Memory B cell (primary cell): ENCODE measurements around the gene VILL.

Experiments used
- ATAC-seq: fragments of 150-1000 bp; cut with Tn5 transposase; 2 replicates; pipeline ENCODE4 v1.10.0; 2021; ENCODE audit warnings: low read depth, mild to moderate bottlenecking, moderate library complexity
- DNase-seq, 2 donors: peaks; one replicate each; pipeline ENCODE4 v3.0.0; 2022; ENCODE audit warnings: low spot score in 2 of 2
- H3K27ac Mint-ChIP-seq: one replicate; pipeline ENCODE4 v1.8.0; 2022; ENCODE audit warnings: mild to moderate bottlenecking, moderate library complexity, mixed read lengths
- H3K27me3 Mint-ChIP-seq: one replicate; pipeline ENCODE4 v1.8.0; 2022; ENCODE audit warnings: mixed read lengths
- H3K36me3 Mint-ChIP-seq: one replicate; pipeline ENCODE4 v1.8.0; 2022; ENCODE audit warnings: mild to moderate bottlenecking, mixed read lengths
- H3K4me1 Mint-ChIP-seq: one replicate; pipeline ENCODE4 v1.8.0; 2022; ENCODE audit warnings: mixed read lengths
- H3K4me3 Mint-ChIP-seq: one replicate; pipeline ENCODE4 v1.8.0; 2022; ENCODE audit warnings: mild to moderate bottlenecking, moderate library complexity, mixed read lengths
- H3K9me3 Mint-ChIP-seq: one replicate; pipeline ENCODE4 v1.8.0; 2022; ENCODE audit warnings: mixed read lengths

VILL gene

DNA sequence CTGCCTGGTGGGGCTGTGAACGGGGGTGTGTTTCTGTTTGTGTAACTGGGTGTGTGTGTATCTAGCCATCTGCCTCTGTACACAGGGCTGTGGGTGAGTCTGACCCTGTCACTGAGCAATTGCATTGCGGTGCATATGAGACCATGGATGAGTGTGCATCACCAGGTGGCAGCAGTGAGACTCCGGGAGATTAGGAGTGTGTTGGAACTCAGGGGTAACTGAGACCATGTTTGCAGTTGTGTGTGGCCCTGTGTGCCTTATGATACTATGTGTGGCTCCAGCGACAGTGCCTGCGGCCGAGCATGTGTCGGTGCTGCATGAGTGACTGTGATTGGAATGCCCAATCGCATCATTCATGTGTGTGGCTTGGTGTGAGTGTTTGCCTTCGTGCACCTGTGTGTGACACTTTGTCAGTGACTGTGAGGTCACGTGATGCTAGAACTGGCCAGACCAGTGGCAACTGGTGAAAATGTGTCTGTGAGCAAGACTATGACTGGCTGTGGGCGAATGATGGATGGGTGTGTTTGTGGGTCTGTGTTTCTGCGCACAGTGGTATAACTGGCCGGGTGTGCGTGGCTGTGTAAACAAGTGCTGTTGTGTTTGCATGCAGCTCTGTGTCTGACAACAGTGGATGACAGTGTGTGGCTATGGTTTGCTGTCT is 14.0 kb downstream of the VILL start:
- H3K36me3 Mint-ChIP-seq = peaks cover 8% of the 10 kb centered on the region
- H3K27me3 Mint-ChIP-seq = no peaks in the 10 kb centered on the region
- DNase-seq = peak in 1 of 2 donors; percentile 27
- peak overlapping the region; percentile 56 for H3K27ac Mint-ChIP-seq
- no peaks in the 10 kb centered on the region for H3K9me3 Mint-ChIP-seq
- ATAC-seq = peak; percentile 80
- H3K4me1 Mint-ChIP-seq = peaks cover 17% of the 10 kb centered on the region
- no peak overlapping the region for H3K4me3 Mint-ChIP-seq

DNA sequence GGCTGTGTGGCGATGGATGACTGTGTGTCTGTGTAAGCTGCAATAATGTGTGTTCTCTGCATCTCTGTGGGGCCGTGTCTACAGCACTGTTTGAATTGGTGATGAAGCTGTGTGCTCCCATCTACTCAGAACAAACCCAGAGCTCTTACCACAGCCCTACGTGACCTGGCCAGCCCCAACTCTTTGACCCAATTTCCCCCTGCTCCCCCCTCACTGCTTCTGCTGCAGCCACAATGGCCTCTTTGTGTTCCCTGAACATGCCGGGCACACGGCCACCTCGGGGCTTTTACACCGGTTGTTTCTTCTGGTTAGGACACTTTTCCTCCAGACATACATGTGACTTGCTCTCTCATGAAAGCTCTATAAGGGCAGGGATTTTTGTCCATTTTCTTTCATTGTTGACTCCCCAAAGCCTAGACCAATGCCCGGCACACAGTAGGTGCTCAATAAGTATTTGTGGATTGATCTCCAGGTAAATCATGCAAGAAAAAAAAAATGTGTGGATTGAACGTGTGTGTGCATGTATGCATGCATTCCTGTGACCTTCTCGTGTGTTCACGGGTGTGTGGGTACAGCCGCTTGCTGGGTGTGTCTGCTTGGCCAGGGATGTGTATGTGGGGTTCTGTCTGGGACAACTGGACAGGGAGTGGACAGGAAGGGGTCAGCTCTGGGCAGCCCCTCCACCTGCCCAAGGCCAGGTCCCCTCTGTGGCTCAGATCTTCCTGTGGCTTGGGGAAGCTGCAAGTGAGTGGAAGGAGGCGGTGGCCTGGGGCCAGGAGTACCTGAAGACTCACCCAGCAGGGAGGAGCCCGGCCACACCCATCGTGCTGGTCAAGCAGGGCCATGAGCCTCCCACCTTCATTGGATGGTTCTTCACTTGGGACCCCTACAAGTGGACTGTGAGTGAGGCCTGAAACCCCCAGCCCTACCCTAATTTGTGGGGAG is 14.8 kb downstream of the VILL start:
- H3K4me1 Mint-ChIP-seq = peaks cover 18% of the 10 kb centered on the region
- H3K4me3 Mint-ChIP-seq = no peak overlapping the region
- H3K27ac Mint-ChIP-seq = no peak overlapping the region
- no peaks in the 10 kb centered on the region for H3K9me3 Mint-ChIP-seq
- ATAC-seq (no peak), DNase-seq (no peak)
- peaks cover 2% of the 10 kb centered on the region for H3K36me3 Mint-ChIP-seq
- no peaks in the 10 kb centered on the region for H3K27me3 Mint-ChIP-seq

DNA sequence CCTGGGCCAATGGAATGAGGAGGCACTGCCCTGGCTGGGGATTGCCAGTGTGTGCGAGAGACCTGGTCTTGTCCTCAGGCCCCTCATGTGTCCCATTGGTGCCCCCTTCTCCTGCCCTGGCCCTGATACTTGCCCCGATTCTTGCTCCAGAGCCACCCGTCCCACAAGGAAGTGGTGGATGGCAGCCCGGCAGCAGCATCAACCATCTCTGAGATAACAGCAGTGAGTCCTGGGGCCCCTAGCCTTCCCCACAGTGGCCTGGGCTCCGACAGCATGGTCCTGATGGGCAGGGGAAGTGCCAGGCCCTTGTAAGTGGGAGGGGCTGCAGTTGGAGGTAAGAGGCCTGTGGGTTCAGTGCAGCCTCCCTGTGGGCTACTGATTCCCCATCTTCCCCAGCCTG is 15.4 kb downstream of the VILL start:
- peaks cover 18% of the 10 kb centered on the region for H3K4me1 Mint-ChIP-seq
- no peak overlapping the region for H3K4me3 Mint-ChIP-seq
- no peaks in the 10 kb centered on the region for H3K9me3 Mint-ChIP-seq
- ATAC-seq (no peak), DNase-seq (no peak)
- no peak overlapping the region for H3K27ac Mint-ChIP-seq
- peaks cover 2% of the 10 kb centered on the region for H3K36me3 Mint-ChIP-seq
- H3K27me3 Mint-ChIP-seq = no peaks in the 10 kb centered on the region

DNA sequence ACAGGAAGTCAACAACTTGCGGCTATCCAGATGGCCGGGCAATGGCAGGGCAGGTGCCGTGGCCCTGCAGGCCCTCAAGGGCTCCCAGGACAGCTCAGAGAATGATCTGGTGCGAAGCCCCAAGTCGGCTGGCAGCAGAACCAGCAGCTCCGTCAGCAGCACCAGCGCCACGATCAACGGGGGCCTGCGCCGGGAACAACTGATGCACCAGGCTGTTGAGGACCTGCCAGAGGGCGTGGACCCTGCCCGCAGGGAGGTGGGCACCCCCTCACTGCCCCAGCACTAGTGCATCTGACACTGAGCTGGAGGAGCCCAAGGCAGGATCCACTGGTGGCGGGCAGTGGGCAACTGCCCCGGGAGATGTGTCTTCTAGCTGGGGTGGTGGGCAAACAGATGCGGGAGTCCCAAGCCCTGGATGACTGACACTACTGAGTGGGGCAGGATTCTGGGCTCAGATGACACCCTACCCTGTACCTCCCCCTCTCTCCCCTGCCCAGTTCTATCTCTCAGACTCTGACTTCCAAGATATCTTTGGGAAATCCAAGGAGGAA is 15.9 kb downstream of the VILL start:
- no peaks in the 10 kb centered on the region for H3K27me3 Mint-ChIP-seq

DNA sequence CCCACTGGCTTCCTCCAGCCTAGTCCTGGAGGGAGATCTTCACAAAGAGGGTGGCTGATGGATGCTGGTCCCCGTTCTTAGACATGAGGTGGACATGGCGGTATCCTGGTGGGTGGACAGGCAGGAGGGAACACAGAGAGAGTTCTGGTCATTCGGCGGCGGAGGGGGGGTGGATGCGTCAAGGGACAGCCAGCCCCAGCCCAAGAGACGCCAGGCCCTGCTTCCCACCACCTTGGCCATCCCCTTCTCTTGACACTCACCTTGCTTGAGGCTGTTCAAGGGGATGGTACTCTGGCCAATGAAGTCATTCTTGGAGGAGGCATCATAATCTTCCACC is 17.1 kb downstream of the VILL start:
- peaks cover 18% of the 10 kb centered on the region for H3K4me1 Mint-ChIP-seq
- H3K27ac Mint-ChIP-seq = no peak overlapping the region
- no peaks in the 10 kb centered on the region for H3K27me3 Mint-ChIP-seq
- H3K36me3 Mint-ChIP-seq = no peaks in the 10 kb centered on the region
- DNase-seq = no peak
- no peak for ATAC-seq
- H3K4me3 Mint-ChIP-seq = no peak overlapping the region
- no peaks in the 10 kb centered on the region for H3K9me3 Mint-ChIP-seq

More for the DNA sequence above, 15.9 kb downstream of the VILL start:
- DNase-seq = no peak
- Mint-ChIP-seq H3K4me1 (peaks cover 18% of the 10 kb centered on the region), H3K27ac (no peak overlapping the region), H3K4me3 (no peak overlapping the region), H3K9me3 (no peaks in the 10 kb centered on the region), H3K36me3 (peaks cover 2% of the 10 kb centered on the region)
- no peak for ATAC-seq

DNA sequence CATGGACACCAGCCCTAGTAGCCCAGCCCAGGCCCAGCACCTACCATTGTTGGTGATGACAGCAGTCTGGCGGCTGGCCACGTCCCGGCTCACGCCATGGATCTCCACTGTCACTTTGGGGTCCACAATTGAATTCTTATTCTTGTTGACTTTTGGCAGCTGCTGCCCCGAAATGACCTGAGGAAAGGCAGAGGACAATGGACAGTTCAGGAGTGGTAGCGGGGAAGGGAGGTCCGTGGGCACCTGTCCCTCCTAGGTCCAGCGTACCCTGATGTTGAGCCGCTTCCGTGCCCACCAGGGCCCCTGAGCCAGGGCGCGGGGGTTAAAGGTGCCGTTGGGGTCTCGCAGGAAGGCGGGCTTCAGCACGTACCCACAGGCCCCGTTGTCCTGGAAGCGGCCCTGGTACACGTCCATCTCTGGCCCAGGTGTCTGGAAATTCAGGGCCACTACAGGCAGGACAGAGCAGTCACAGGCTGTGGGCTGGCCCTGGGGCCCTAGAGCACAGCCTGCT is 17.7 kb downstream of the VILL start:
- ATAC-seq (no peak), DNase-seq (no peak)
- H3K9me3 Mint-ChIP-seq = no peaks in the 10 kb centered on the region
- no peaks in the 10 kb centered on the region for H3K36me3 Mint-ChIP-seq
- H3K4me3 Mint-ChIP-seq = no peak overlapping the region
- no peak overlapping the region for H3K27ac Mint-ChIP-seq
- peaks cover 15% of the 10 kb centered on the region for H3K4me1 Mint-ChIP-seq
- no peaks in the 10 kb centered on the region for H3K27me3 Mint-ChIP-seq

DNA sequence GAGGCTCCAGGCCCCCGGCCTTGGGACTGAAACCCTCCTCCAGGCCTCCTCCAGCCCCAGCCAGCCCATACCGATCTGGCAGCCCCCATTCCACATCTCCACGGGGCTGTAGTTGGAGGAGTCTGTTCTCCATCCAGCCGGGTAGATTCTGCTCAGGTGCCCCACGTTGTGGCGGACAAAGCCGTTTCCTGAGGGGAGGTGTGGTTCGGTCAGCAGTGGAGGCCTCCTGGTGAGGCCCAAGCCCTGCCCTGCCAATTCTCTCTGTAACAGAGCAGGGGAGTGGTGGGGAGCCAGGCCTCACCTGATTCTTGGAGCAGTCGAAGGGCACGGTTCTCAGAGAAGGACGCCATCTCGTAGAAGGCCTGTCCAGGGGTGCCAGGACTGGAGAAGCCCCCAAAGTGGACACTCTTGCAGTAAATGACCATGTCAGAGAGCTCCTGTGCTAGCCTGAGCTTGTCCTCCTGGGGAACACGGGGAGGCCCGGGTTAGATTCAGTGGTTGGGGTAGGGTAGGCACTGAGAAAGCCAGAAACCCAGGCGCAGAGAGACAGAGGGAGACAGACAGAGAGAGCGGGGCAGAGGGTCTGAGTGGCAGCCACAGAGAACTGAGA is 18.5 kb downstream of the VILL start:
- Mint-ChIP-seq H3K4me1 (peaks cover 12% of the 10 kb centered on the region), H3K36me3 (no peaks in the 10 kb centered on the region), H3K27ac (no peak overlapping the region), H3K9me3 (no peaks in the 10 kb centered on the region), H3K4me3 (no peak overlapping the region), H3K27me3 (no peaks in the 10 kb centered on the region)
- no peak for DNase-seq
- ATAC-seq = no peak

DNA sequence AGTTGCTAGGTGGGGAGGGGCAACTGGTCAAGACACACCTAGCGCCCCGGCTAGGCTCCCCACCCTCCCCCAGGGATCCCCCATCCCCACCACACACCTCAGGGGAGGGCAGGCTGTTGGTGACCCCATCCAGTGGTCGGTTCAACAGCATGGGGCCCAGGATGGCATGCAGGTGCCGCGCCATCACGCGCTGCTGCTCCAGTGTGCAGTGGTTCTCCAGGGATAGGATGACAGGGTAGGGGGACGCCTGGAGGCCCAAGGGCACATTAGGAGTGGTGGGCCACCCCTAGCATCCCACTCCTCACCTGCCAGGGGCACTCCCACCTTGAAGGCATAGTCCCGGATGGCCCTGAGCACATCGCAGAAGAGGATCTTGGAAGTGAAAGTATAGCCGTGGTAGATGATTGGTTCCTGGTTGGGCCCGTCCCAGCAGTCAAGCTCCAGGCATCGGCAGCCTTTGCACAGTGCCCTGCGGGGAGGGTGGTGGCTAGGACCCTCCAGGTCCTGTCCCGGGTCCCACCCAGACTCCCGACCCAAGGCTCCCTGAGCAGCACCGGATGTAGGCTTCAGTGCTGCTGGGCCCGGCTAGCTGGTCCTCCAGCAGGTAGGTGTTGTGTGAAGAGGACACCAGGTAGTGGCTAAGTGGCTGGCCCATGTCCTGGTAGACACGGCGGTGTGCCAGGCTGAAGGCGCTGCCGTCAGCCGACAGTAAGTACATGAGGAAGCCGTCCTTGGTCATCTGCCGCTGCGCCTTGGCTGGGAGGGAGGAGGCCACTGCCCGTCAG is 19.4 kb downstream of the VILL start:
- peak overlapping the region; percentile 73 for H3K27ac Mint-ChIP-seq
- no peaks in the 10 kb centered on the region for H3K9me3 Mint-ChIP-seq
- no peaks in the 10 kb centered on the region for H3K27me3 Mint-ChIP-seq
- ATAC-seq = peak; percentile 69
- peaks cover 4% of the 10 kb centered on the region for H3K36me3 Mint-ChIP-seq
- no peak for DNase-seq
- H3K4me3 Mint-ChIP-seq = peak overlapping the region; percentile 37
- H3K4me1 Mint-ChIP-seq = peaks cover 3% of the 10 kb centered on the region

DNA sequence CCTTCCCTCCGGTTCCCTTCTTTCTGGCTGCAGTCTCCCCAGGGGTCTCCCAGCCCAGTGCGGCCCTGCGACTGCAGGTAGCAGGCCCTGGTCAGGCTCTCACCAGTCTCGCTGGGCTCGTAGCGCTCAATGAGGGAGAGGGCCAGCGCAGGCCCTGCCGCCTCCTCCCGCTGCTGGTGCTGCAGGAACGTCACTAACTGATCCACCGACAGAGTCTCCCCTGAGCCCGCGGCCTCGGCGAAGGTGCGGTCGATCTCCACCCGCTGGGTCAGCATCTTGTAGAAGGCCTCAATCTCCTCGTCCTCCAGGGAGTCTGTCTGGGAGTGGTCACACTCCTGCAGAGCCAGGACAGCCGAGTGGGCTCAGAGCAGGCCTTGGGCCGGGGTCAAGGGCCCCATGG is 20.5 kb downstream of the VILL start:
- DNase-seq (no peak), ATAC-seq (no peak)
- Mint-ChIP-seq H3K4me1 (peaks cover 3% of the 10 kb centered on the region), H3K27me3 (no peaks in the 10 kb centered on the region), H3K9me3 (no peaks in the 10 kb centered on the region), H3K36me3 (peaks cover 11% of the 10 kb centered on the region), H3K27ac (no peak overlapping the region), H3K4me3 (no peak overlapping the region)

DNA sequence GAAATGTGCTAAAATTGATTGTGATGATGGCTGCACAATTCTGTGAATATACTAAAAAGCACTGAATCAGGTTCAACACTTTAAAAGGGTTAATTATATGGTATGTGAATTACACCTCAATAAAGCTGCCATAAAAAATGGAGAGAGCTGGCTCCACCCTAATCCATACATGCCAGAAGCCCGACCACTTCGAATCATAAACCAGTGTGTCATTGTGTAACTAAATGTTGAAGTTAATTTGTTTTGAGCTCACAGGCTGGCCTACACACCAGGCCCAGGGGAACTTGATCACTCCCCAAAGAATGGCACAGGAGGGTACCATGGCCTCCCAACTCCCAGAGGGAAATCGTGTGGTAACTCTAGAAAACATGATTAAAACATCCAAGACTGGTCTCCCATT is 24.9 kb downstream of the VILL start:
- DNase-seq (no peak), ATAC-seq (no peak)
- no peak overlapping the region for H3K27ac Mint-ChIP-seq
- no peaks in the 10 kb centered on the region for H3K27me3 Mint-ChIP-seq
- H3K4me3 Mint-ChIP-seq = no peak overlapping the region
- no peaks in the 10 kb centered on the region for H3K4me1 Mint-ChIP-seq
- H3K9me3 Mint-ChIP-seq = peaks cover 5% of the 10 kb centered on the region
- H3K36me3 Mint-ChIP-seq = peaks cover 23% of the 10 kb centered on the region

DNA sequence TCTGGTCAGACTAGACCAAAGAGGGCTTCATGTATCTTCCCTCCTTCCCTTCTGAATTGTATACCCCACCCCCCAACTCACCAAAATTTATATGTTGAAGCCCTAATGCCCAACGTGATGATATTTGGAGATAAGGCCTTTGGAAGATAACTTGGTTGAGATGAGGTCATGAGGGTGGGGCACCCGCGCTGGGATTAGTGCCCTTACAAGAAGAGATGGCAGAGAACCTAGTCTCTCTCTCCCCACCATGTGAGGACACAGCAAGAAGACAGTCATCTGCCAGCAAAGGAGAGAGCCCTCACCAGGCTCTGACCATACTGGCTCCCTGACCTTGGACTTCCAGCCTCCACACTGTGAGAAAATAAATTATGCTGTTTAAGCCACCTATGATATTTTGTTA is 25.4 kb downstream of the VILL start:
- H3K4me1 Mint-ChIP-seq = no peaks in the 10 kb centered on the region

DNA sequence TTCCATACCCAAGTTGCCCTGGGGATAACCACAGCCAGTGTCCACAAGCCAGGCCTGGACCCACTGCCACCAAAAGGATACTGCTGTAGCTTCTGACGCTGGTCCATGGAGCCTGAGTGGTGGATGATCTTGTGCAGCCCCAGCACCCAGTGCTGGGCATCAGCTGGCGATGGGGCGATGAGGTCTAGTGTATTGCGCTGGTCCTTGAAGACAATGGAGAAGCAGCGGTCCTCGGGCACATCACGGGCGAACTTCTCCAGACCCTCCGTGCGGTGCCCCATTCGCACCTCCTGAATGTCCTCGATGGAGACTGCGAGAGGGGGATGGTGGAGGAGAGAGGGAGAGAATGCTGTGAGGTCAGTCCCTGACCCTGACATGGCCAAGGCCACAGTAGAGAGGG is 25.8 kb downstream of the VILL start:
- no peak for ATAC-seq
- peaks cover 5% of the 10 kb centered on the region for H3K9me3 Mint-ChIP-seq
- no peaks in the 10 kb centered on the region for H3K27me3 Mint-ChIP-seq
- no peak overlapping the region for H3K4me3 Mint-ChIP-seq
- no peak overlapping the region for H3K27ac Mint-ChIP-seq
- H3K4me1 Mint-ChIP-seq = no peaks in the 10 kb centered on the region
- H3K36me3 Mint-ChIP-seq = peaks cover 23% of the 10 kb centered on the region
- DNase-seq = no peak

More for the DNA sequence above, 25.4 kb downstream of the VILL start:
- no peak overlapping the region for H3K4me3 Mint-ChIP-seq
- no peaks in the 10 kb centered on the region for H3K27me3 Mint-ChIP-seq
- H3K36me3 Mint-ChIP-seq = peaks cover 23% of the 10 kb centered on the region
- no peak for DNase-seq
- peaks cover 5% of the 10 kb centered on the region for H3K9me3 Mint-ChIP-seq
- H3K27ac Mint-ChIP-seq = no peak overlapping the region
- no peak for ATAC-seq

DNA sequence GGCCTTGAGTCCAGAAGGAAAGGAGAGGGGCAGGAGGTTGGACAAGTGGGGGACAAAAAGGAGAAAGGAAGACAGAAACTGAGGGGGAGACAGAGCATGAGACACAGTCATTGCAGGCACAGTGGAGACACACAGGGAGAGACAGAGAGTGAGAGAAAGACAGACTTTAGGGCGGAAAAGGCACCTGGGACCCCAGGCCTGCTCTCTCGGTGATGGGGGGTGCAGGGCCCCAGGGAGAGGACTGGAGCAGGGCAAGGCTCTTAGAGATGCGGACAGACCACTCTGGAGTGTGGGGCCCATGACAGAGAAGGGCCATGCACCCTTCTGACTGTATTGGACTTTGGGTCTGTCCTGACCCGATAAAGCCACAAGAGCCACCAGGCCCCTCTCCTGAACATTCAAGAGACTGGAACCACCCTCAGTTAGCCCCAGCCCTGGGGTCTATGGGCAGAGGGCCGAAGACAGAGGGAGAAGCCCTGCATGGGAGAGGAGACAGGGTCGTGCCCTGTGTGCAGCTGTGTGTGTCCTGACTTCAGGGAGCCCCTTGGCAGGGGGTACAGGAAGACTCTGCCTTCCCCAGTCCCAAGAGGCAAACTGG is 26.4 kb downstream of the VILL start:
- H3K4me3 Mint-ChIP-seq = no peak overlapping the region
- no peaks in the 10 kb centered on the region for H3K4me1 Mint-ChIP-seq
- H3K9me3 Mint-ChIP-seq = peaks cover 5% of the 10 kb centered on the region
- ATAC-seq (no peak), DNase-seq (no peak)
- H3K27ac Mint-ChIP-seq = no peak overlapping the region
- peaks cover 23% of the 10 kb centered on the region for H3K36me3 Mint-ChIP-seq
- no peaks in the 10 kb centered on the region for H3K27me3 Mint-ChIP-seq
